Medulla oblongata (tissue), 1 donor: ENCODE measurements around the gene KRT17.
"Not testable (repeated sequence)": the region's sequence is repeated elsewhere in the genome, so short reads cannot be mapped to it uniquely, and the experiment has no call there.

Experiments
- DNase-seq: peaks from one replicate; pipeline ENCODE4 v3.0.0-alpha.2; 2015; ENCODE audit errors: extremely low spot score

KRT17 gene

DNA sequence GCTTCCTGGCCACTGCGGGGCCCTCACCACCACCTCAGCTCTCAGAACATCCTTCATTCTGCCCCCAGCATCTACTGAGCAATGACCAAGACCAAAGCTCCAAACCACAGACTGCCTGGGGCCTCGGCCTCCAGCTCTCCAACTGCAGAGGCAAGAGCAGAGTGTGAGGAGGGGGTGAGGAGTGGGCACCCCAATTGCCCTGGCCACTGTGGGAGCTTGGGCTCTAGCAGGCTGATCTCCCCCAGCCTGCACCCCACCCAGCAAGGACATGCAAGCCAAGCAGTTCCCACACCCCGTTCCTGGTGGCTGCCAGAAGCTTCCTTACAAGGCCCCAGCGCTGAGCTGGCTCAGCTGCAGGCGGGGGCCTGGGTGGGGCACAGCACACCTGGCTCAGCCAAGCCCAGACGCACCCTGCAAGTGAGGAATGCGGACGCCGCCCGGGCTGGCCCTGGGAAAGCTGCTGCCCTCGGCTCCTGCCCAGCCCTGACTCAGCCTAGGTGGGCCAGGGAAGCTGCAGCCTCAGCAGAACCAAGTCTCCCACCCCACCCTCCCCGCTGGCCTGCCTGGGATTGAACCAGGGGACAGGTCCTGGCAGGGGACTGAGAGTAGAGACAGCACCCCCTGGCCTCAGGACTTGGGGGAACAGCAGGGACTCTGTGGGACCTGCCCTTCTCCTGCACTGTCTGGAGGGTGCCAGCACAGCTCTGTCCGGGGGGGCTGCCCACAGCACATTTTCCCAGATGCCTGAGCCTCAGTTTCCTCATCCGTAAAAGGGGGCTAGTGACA is 29.7 kb upstream of the KRT17 start:
- no peak for DNase-seq

DNA sequence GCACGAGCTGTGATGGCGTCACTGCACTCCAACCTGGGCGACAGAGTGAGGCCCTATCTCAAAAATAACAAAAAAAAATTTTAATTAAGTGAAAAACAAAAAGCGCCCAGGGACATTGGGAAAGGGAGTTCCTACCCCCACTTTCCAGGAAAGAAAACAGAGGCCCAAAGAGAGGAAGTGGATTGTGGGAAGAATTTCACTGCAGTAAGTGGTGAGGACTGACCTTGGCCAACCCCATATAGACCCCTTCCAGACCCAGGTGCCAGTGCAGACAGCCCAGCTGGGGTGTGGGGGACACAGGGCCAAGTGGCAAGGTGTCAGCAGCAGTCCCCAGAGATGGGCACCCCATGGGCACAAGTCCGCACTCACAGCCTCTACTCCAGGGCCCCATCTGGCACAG is 29.0 kb upstream of the KRT17 start:
- DNase-seq, result no peak

DNA sequence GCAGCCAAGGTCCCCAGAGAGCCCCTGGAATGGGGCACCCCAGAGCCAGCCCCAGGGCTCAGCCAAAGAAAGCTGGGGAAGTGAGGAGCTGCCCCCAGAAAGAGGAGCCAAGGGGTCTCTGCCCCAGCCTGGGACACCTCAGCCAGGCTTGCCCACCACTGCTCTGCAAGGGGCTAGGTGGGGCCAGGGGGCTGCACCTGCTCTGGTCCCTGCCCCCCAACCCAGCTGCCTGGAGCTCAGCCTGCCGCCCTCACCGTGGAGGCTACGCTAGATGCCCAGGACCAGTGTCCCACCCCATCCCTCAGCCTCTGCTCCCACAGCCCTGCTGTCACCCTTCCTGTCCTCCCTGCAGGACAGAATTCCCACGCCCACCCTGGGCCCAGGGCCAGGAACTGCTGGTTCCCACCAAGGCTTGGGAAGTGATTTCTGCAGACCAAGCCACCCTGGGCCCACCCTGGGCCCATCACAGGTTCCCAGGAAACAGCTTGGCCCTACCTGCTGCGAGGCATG is 28.1 kb upstream of the KRT17 start:
- no peak for DNase-seq

DNA sequence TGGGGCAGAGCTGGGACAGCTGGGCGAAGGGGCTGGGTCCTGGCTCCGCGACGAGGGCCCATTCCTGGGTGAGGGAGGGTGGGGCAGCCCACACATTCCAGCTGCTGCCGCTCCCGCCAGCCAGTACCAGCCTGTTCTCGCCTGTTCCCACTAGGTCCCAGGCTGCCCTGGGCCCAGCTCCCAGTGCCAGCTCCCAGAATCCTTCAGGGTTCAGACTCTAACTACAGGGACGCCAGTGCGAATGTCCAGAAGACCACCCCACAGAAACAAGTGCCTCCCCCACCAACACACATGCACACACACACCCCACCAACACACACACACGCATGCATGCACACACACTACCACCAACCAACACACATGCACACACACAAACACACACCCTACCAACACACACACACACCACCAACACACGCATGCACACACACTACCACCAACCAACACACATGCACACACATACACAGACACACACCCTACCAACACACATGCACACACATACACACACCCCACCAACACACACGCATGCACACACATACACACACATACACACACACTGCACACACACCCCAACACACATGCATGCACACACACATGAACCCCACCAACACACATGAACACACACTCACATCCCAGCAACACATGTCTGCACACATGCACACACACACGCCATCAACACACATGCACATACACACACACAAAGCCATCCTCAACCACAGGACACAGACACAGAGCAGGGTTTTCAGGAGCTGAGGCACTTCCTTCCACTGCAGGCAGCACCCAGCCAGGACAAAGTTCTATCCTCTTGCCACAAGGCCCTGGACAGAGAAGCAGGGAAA is 27.5 kb upstream of the KRT17 start:
- peak; percentile 42 for DNase-seq

DNA sequence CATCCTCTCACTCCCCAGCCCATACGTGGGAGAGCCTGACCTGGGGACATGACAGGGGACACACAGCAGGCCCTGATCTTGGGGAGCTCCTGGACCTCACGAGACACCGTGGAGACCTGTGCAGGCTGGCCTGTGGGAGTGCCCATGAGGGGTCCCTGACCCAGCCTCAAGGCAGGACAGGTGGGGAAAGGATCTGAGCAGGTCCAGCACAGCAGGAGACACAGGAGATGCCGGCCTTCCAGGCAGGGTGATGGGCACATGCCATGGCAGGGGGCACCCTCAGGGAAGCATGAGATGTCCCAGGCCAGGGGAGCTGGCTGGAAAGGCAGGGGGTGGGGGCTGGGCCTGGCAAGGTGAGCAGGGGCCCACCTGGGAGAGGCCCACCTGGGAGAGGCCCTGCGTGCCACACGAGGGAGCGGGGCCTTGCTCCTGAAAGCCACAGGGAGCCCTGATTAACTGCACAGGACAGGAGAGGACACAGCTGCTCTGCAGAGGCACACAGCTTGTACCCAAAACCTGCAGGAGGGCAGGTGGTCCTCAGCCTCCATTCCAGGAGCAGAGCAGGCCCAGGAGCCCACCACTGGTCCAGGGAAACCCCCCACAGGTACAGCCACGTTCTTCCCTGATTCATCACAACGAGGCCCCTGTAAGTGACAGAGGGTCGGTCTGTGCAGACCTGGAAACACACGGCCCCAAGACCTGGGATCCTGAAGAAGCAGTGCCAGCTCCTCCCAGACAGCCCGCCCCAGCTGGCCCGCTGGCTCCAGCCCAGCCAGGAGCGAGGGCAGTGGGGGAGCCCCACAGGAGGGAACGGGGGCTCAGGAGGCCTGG is 26.6 kb upstream of the KRT17 start:
- DNase-seq, result no peak

DNA sequence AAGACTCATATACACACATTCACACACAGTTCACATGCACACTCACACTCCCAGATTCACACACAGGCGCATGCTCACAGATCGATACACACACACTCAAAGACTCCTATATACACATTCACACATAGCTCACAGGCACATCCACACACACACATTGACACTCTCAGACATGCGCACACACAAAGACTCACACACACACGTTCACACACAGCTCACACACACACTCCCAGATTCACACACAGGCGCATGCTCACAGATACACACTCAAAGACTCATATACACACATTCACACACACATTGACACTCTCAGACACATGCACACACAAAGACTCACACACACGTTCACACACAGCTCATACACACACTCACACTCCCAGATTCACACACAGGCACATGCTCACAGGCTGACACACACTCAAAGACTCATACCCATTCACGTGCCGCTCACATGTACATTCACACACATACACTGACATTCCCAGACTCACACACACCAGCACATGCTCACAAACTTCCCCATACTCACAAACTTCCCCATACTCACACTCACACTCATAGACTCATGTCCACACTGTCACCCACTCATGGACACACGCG is 25.6 kb upstream of the KRT17 start:
- DNase-seq, result no peak

DNA sequence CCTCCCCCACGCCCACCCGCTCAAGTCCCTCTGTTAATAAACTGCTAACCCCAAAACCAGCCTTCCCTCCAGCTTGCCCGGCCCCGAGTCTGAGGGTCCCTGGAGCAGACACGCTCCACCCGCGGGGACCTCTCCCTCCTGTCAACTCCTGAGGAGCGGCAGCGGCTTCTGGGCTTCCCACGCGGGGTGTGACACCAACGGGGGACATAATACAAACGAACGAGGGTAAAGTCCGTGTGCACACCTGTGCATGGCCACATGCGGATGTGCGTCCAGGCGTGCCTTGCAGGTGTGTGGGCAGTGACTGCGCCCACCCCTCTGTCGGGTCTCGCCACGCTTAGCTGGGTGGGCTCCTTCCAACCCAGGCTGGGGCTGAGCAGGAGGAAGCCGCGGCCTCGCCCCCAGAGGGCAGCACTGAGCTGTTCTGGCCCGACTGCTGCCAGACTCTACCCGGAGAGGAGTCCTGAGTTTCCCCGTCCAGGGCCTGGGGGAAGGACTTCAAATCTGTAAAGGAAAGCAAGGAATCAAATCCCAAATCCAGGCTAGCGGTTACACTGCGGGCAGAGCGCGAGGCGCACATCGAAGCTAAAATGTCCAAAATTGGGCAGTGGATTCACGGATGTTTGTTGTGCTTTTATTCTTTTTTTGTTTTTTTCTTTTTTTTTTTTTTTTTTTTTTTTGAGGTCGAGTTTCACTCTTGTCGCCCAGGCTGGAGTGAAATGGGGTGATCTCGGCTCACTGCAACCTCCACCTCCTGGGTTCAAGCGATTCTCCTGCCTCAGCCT is 24.2 kb upstream of the KRT17 start:
- DNase-seq, result peak; percentile 83

DNA sequence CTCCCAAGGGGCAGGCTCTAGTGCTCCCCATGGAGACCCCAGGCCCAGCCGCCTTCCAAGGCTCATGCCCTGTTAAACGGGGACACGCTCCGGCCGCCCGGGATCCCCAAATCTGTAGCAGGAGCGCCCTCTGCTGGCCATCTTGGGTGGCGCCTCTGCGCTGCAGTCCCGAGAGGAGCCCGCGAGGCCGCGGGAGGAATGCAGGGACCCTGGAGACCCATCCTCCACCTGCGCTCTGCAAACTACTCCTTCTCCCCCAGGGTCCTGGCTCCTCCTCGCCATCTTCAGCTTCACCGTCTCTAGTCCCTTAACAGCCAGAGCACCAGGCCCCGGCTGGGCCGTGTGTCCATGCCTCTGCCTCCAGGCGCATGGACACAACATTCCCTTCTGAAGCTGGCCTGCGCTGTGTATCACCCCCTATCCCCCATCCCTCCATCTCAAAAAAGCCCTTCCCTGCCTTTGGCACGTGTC is 23.6 kb upstream of the KRT17 start:
- peak; percentile 85 for DNase-seq

DNA sequence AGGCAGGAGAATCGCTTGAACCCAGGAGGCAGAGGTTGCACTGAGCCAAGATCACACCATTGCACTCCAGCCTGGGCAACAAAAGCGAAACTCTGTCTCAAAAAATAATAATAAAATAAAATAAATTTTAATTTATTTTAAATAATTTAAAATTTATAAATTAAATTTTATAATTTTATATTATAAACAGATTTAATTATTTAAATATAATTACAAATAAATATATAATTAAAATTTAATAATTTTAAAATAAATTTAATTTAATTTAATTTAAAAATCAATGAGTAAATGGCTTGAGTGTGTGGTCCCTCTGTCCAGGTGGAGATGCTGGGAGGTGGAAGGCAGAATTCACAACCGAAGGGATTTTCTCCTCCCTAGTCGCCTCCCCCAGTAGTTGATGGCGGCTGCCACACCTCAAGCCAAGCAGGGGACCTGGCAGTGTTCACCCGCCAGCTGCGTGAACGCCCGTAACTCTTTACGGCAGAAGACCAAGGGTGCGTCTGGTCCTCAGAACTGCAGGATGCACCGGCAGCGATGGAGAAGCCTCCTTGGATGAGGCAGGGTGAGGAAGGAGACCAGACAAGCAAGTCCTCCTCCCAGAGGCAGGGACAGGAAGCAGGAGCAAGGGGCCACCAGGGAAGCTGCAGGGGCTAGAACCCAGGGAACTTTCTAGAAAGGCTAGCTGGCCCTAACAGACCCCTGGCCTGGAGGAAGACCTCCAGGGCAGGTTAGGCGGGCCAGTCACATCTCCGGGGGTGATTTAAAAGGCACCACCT is 22.9 kb upstream of the KRT17 start:
- no peak for DNase-seq

DNA sequence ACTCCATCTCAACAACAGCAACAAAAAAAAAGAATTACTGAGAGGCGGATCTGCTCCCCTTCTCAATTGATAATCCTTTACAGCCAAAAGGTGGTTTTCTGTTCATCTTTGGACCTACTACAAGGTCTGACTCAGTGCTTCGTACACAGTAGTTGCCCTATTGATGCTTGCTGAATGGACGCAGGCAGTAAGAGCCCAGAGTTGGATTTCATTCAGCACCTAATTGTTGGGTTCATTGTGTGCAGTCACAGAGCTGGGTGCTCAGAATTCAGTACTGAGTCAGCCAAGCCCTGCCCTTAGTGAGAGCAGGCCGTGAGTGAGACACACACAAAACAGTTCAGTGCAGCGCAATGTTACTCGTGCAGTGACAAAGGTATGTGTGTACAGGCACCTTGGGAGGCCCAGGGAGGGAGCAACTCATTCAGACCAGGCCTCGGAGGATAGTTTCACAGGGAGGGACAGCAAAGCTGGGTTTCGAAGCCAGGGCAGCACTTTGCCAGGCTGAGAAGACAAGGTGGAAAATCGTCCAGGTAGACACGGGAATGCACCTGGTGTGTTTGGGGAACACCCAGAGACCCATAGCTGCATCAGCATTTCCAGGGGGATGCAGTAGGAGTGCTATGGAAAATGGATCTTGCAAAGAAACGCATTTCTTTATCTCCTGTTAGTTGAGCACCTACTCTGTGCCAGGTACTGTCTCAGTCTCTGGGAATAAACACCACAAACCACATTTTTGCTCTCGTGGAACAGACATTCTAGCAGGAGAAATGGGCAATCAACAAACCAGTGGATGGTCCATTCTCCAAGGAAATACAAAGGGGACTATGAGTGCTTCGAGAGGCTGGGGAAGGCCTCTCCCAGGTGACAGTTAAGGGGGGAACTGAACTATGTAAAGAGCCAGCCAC is 18.1 kb upstream of the KRT17 start:
- DNase-seq, result no peak

DNA sequence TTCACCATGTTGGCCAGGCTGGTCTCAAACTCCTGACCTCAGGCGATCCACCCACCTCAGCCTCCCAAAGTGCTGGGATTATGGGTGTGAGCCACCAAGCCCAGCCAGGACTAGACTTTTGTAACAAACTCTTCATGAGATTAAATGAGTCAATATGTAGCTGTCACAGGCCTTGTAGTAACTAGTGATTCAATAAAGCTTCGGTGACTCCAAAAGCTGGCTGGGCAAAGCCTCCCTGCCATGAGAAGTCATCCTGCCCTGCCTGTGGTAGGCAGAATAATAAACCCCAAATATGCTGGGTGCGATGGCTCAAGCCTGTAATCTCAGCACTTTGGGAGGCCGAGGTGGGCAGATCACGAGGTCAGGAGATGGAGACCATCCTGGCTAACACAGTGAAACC is 16.2 kb upstream of the KRT17 start:
- not testable (repeated sequence) for DNase-seq

DNA sequence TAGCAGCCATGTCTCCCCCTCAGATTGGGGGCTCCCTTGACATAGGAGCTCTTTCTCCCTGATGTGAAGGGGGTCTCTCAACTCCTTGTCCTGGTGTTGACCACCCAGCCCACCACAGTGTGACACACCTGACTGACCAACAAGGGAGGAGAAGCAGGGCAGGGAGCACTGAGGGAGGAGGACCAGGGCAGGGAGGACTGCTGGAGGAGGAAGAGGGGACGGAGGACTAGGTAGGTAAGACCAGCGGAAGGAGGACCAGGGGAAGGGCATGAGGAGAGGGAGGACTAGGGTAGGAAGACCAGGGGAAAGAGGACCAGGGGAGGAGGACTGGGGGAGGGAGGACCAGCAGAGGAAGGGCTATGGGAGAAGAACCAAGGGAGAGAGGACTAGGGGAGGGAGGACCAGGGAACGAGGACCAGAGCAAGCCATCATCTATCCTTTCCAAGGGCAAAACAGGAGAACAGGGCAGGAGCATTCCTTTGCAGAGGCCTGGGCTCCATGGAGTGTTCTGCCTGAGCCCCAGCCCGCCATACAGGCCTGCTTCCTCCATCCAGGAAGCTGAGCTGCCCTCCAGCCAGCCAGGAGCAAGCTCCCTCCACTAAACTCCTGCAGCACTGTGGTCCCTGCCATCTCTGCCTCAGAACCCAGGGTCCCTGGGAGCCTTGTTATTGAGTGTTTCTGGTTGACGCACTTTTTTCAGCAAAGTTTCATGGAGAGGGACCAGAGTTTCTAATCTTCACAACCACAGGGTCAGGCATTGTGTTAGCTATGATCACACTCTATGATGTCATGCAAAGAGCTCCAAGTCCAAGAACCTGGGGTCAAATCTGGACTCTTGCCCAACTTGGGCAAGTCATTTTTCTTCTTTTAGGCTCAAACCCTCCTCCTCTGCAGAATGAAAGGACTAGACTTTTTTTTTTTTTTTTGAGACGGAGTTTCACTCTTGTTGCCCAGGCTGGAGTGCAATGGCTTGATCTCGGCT is 15.4 kb upstream of the KRT17 start:
- no peak for DNase-seq

DNA sequence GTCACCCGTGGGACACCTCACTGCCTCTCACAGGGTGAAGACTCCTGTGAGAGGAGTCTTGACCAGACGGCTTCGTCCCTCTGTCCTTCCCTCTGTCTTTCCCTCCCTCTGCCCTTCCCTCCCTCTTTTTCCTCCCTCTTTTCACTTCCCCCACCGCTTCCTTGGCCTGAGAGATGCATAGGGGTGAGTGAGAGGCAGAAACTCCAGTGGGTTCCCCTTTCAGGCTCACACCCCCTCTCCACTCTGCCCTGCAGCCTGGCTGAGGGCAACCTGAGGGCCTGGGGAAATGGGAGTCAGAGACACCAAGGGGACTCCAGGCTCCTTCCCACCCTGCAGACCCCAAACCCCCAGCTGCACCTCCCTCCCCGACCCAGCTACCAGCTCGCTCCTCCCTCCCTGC is 14.6 kb upstream of the KRT17 start:
- DNase-seq, result no peak

DNA sequence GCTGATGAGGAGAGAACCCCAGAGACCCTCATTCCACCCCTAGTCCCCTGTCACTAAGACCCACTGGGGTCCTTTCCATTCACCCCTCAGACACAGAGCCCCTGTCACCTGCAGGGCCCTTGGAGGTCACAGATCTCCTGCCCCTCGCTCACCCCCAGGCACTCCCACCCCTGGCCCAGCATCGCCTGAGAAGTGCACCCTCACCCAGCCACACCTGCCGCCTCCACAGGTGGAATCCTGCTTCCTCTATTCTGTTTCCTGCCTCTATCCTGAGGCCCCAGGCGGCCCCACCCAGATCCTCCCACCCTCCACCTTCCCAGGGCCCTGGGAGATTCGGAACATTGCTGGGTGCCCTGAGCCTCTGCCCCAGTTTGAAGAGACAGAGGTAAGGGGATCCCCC is 13.8 kb upstream of the KRT17 start:
- DNase-seq, result no peak

DNA sequence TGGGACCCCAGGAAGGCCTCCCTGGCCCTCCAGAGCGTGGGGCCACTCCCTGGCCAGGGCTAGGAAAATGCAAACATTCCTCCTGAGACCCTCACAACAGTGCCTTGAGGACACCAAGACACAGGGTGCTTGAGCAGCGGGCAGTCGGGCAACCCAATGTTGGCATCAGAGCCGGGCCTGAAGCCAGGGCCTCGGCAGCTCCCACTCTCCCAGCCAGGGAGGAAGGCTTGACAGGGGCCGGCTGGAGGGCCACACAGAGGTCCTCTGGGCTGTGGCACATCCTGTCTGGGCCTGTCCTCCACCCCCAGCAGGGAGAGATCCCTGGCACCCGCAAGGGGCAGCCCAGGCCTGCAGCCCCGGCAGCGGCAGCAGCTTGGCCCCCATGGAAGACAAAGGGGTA is 12.3 kb upstream of the KRT17 start:
- no peak for DNase-seq

DNA sequence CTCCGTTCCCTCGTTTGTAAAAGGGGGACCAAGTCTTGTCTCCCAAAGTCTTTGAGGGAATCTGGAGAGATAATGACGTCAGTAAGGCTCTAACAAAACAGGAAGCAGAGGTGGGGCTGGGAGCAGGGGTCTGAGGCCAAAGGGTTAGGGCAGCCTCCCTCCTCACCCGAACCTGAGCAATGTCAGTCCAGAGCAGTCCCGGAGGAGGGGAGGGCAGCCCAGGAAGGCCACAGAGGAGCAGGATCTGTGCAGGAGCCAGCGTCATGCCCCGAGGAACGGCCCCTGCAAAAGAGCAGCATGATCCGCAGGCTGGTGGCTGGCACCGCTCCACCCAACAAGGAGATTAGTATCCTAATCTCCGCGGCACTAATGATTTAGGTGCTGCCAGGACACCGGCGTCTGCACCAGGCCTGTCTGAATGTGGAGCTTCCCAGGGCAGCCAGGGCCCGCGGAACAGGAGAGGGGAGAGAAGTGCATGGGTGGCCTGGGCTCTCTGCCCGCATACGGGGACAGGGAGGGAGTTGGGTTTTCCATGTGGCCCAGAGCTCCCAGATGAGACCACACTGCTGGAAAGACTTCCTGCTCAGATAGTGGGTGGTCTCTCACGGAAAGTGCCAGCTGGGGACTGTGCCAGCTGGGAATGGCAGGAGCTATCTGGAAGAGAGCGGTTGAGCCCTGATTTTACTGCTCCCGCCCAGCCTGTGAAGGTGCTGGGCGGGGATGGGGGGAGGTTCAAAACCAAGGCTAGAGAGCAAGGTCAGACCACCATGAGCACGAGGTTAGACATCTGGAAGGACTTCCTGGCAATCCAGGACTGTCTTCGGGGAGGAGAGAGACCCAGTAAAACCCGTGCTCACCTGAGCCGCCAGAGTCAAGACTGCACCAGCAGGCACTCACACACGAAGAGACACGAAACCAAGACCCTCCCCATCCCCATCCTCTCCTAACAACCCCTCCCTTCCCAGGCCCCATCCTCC is 11.0 kb upstream of the KRT17 start:
- no peak for DNase-seq
